HEK293 (cell line): ENCODE data around the gene SNCAIP.

Experiments
- CTCF ChIA-PET: fragments of 350-600 bp; formaldehyde crosslinking; extraction: SDS; loops from one replicate; lab custom pipeline; 2021; ENCODE audit warnings: antibody characterized with exemption; lab: Yijun Ruan, JAX
- POLR2A ChIA-PET: fragments of 300-600 bp; formaldehyde crosslinking; extraction: SDS; loops from one replicate; lab custom pipeline; 2020; ENCODE audit warnings: antibody characterized with exemption, inconsistent platforms; lab: Yijun Ruan, JAX
- H3K27ac ChIP-seq: fragments of 200-500 bp; sonication (Bioruptor generic); 2 replicates; pipeline ENCODE4 v1.5.1; 2014; ENCODE audit warnings: low read depth, low read length, control low read depth, inconsistent platforms; ENCODE audit errors: extremely low read depth
- H3K36me3 ChIP-seq, 2 experiments: fragments of 200-500 bp in 1 of 2; sonication (Bioruptor generic) in 1 of 2; 1 replicate in 1 of 2; 2 replicates in 1 of 2; pipeline ENCODE4 v1.5.1; 2014 to 2017; ENCODE audit warnings: inconsistent platforms in 2 of 2, low read length in 2 of 2; ENCODE audit not compliant: control insufficient read depth in 2 of 2, insufficient read depth in 1 of 2
- H3K4me1 ChIP-seq: fragments of 200-500 bp; sonication (Bioruptor generic); 2 replicates; pipeline ENCODE4 v1.5.1; 2014; ENCODE audit warnings: mild to moderate bottlenecking, low read length, inconsistent platforms; ENCODE audit not compliant: control insufficient read depth, insufficient read depth
- H3K4me3 ChIP-seq: 2 replicates; pipeline ENCODE4 v1.5.1; 2011; ENCODE audit warnings: low read depth, mild to moderate bottlenecking, control low read depth, low read length, moderate library complexity
- H3K9me3 ChIP-seq: fragments of 200-500 bp; sonication (Bioruptor generic); 2 replicates; pipeline ENCODE4 v1.5.1; 2014; ENCODE audit warnings: low read depth, low read length, inconsistent platforms; ENCODE audit not compliant: control insufficient read depth, insufficient read depth
- EGR2 ChIP-seq: fragments of 450-650 bp; formaldehyde crosslinking; IDR thresholded peaks from 2 replicates; pipeline ENCODE4 v1.5.1; 2016; ENCODE audit warnings: low read depth, missing biosample characterization, missing genetic modification characterization
- GLI2 ChIP-seq: fragments of 450-650 bp; formaldehyde crosslinking; IDR thresholded peaks from 2 replicates; pipeline ENCODE4; 2017; ENCODE audit warnings: missing biosample characterization, missing genetic modification characterization, low read depth, borderline replicate concordance
- GLIS1 ChIP-seq: fragments of 450-650 bp; formaldehyde crosslinking; IDR thresholded peaks from 2 replicates; pipeline ENCODE4 v1.5.1; 2016; ENCODE audit warnings: missing biosample characterization, missing genetic modification characterization
- GLIS2 ChIP-seq: fragments of 450-650 bp; formaldehyde crosslinking; IDR thresholded peaks from 2 replicates; pipeline ENCODE4 v1.5.1; 2016; ENCODE audit warnings: missing biosample characterization, missing genetic modification characterization
- HIC1 ChIP-seq: fragments of 450-650 bp; formaldehyde crosslinking; IDR thresholded peaks from 2 replicates; pipeline ENCODE4 v1.5.1; 2016; ENCODE audit warnings: missing biosample characterization, missing genetic modification characterization
- PATZ1 ChIP-seq: fragments of 450-650 bp; formaldehyde crosslinking; IDR thresholded peaks from 2 replicates; pipeline ENCODE4 v1.5.1; 2016; ENCODE audit warnings: missing biosample characterization, missing genetic modification characterization
- SP2 ChIP-seq: fragments of 450-650 bp; formaldehyde crosslinking; IDR thresholded peaks from 2 replicates; pipeline ENCODE4 v1.5.1; 2016; ENCODE audit warnings: missing biosample characterization, missing genetic modification characterization
- SP3 ChIP-seq: fragments of 450-650 bp; formaldehyde crosslinking; IDR thresholded peaks from 2 replicates; pipeline ENCODE4 v1.5.1; 2016; ENCODE audit warnings: missing biosample characterization, missing genetic modification characterization
- ZBTB10 ChIP-seq: fragments of 450-650 bp; formaldehyde crosslinking; IDR thresholded peaks from 2 replicates; pipeline ENCODE4 v1.5.1; 2016; ENCODE audit warnings: missing biosample characterization, missing genetic modification characterization
- ZBTB20 ChIP-seq: fragments of 450-650 bp; formaldehyde crosslinking; IDR thresholded peaks from 2 replicates; pipeline ENCODE4 v1.5.1; 2016; ENCODE audit warnings: missing biosample characterization, missing genetic modification characterization
- ZBTB48 ChIP-seq: fragments of 450-650 bp; formaldehyde crosslinking; IDR thresholded peaks from 2 replicates; pipeline ENCODE4 v1.5.1; 2016; ENCODE audit warnings: missing biosample characterization, missing genetic modification characterization
- ZEB2 ChIP-seq: fragments of 450-650 bp; formaldehyde crosslinking; IDR thresholded peaks from 2 replicates; pipeline ENCODE4 v1.5.1; 2016; ENCODE audit warnings: missing biosample characterization, missing genetic modification characterization
- ZFHX2 ChIP-seq: fragments of 450-650 bp; formaldehyde crosslinking; conservative IDR thresholded peaks from 2 replicates; pipeline ENCODE4 v1.5.1; 2016; ENCODE audit warnings: missing biosample characterization, missing genetic modification characterization
- ZFP69B ChIP-seq: fragments of 450-650 bp; formaldehyde crosslinking; IDR thresholded peaks from 2 replicates; pipeline ENCODE4 v1.5.1; 2016; ENCODE audit warnings: missing biosample characterization, missing genetic modification characterization
- ZIC2 ChIP-seq: fragments of 450-650 bp; formaldehyde crosslinking; IDR thresholded peaks from 2 replicates; pipeline ENCODE4 v1.5.1; 2016; ENCODE audit warnings: missing biosample characterization, missing genetic modification characterization
- ZNF341 ChIP-seq: fragments of 450-650 bp; formaldehyde crosslinking; IDR thresholded peaks from 2 replicates; pipeline ENCODE4; 2016; ENCODE audit warnings: low read depth, missing biosample characterization, missing genetic modification characterization
- ZNF394 ChIP-seq: fragments of 450-650 bp; formaldehyde crosslinking; IDR thresholded peaks from 2 replicates; pipeline ENCODE4 v1.5.1; 2016; ENCODE audit warnings: missing biosample characterization, missing genetic modification characterization, mild to moderate bottlenecking, moderate library complexity, borderline replicate concordance
- ZNF398 ChIP-seq: fragments of 450-650 bp; formaldehyde crosslinking; IDR thresholded peaks from 2 replicates; pipeline ENCODE4 v1.5.1; 2017; ENCODE audit warnings: missing biosample characterization, missing genetic modification characterization
- ZNF501 ChIP-seq: fragments of 450-650 bp; formaldehyde crosslinking; IDR thresholded peaks from 2 replicates; pipeline ENCODE4 v1.5.1; 2016; ENCODE audit warnings: missing biosample characterization, missing genetic modification characterization
- ZNF529 ChIP-seq: fragments of 450-650 bp; formaldehyde crosslinking; IDR thresholded peaks from 2 replicates; pipeline ENCODE4 v1.5.1; 2017; ENCODE audit warnings: missing genetic modification characterization, missing biosample characterization; ENCODE audit not compliant: insufficient replicate concordance
- ZNF624 ChIP-seq: fragments of 450-650 bp; formaldehyde crosslinking; IDR thresholded peaks from 2 replicates; pipeline ENCODE4 v1.5.1; 2017; ENCODE audit warnings: missing biosample characterization, missing genetic modification characterization
- ZNF707 ChIP-seq: fragments of 450-650 bp; formaldehyde crosslinking; IDR thresholded peaks from 2 replicates; pipeline ENCODE4 v1.5.1; 2016; ENCODE audit warnings: missing biosample characterization, missing genetic modification characterization
- ZSCAN30 ChIP-seq: fragments of 450-650 bp; IDR thresholded peaks from 2 replicates; pipeline ENCODE4 v1.5.1; 2018; ENCODE audit warnings: missing biosample characterization, mild to moderate bottlenecking, missing genetic modification characterization, moderate library complexity
- TF ChIP-seq, protein P1 (sequence below): fragments of 450-650 bp; formaldehyde crosslinking; IDR thresholded peaks from 2 replicates; pipeline ENCODE4 v1.5.1; 2016; ENCODE audit warnings: missing biosample characterization, missing genetic modification characterization

Gene SNCAIP

DNA sequence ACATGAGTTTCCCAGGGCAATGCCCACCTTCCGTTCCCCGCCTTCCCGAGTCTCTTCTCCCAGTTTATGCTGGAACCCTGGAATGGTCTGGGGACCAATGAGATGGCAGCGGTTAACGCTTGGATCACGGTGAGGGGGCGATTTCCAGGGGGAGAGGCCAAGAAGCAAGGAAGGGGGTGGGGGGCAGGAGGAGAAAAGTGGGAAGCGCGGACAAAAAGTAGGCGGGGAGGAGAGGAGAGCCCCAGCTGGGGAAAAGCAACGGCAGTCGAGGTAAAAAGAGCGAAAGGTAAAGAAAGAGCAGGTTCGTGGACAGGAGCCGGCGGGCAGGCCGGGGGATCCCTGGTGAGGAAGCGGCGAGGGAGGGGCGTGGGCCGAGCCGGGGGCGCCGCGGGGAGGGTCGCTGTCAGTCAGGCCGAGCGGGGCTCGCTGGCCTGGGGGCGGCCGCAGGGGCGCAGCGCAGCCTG is 508 bp upstream of the SNCAIP start:
- POLR2A ChIA-PET, result no interaction called here
- peaks cover 6% of the 10 kb centered on the region; the same call in 1 of the 2 replicates for H3K4me1 ChIP-seq
- CTCF ChIA-PET, result no interaction called here
- H3K27ac ChIP-seq, result peak overlapping the region; percentile 66; the same call in 1 of the 2 replicates
- H3K36me3 ChIP-seq, result no peaks in the 10 kb centered on the region
- H3K9me3 ChIP-seq, result no peaks in the 10 kb centered on the region
- peak overlapping the region; percentile 63 for H3K4me3 ChIP-seq
- TF ChIP-seq GLIS1 (tag by site-specific recombination) (peak; percentile 48; the same call in 1 of the 2 replicates), SP3 (peak; percentile 83), ZFP69B (0 out of 2 replicates have a peak, but pooled peaks have one; percentile 16), ZSCAN30 (tag by site-specific recombination) (no peak), GLIS2 (tag by site-specific recombination) (peak; percentile 80), ZBTB48 (tag by site-specific recombination) (peak; percentile 73; the same call in 1 of the 2 replicates), ZNF398 (tag by site-specific recombination) (peak; percentile 75), ZFHX2 (tag by site-specific recombination) (peak; percentile 94), ZNF501 (tag by site-specific recombination) (0 out of 2 replicates have a peak, but pooled peaks have one; percentile 28), ZNF394 (tag by site-specific recombination) (no peak), ZBTB10 (tag by site-specific recombination) (peak; percentile 42; the same call in 1 of the 2 replicates), ZEB2 (tag by site-specific recombination) (peak; percentile 35; the same call in 1 of the 2 replicates), HIC1 (tag by site-specific recombination) (no peak), GLI2 (tag by site-specific recombination) (no peak), ZNF624 (tag by site-specific recombination) (no peak), PATZ1 (tag by site-specific recombination) (peak; percentile 87), ZIC2 (tag by site-specific recombination) (peak; percentile 79), ZBTB20 (tag by site-specific recombination) (peak; percentile 88), ZNF707 (no peak), ZNF341 (tag by site-specific recombination) (peak; percentile 73), EGR2 (tag by site-specific recombination) (peak; percentile 94), SP2 (peak; percentile 77), ZNF529 (no peak)
- TF ChIP-seq, protein P1, sequence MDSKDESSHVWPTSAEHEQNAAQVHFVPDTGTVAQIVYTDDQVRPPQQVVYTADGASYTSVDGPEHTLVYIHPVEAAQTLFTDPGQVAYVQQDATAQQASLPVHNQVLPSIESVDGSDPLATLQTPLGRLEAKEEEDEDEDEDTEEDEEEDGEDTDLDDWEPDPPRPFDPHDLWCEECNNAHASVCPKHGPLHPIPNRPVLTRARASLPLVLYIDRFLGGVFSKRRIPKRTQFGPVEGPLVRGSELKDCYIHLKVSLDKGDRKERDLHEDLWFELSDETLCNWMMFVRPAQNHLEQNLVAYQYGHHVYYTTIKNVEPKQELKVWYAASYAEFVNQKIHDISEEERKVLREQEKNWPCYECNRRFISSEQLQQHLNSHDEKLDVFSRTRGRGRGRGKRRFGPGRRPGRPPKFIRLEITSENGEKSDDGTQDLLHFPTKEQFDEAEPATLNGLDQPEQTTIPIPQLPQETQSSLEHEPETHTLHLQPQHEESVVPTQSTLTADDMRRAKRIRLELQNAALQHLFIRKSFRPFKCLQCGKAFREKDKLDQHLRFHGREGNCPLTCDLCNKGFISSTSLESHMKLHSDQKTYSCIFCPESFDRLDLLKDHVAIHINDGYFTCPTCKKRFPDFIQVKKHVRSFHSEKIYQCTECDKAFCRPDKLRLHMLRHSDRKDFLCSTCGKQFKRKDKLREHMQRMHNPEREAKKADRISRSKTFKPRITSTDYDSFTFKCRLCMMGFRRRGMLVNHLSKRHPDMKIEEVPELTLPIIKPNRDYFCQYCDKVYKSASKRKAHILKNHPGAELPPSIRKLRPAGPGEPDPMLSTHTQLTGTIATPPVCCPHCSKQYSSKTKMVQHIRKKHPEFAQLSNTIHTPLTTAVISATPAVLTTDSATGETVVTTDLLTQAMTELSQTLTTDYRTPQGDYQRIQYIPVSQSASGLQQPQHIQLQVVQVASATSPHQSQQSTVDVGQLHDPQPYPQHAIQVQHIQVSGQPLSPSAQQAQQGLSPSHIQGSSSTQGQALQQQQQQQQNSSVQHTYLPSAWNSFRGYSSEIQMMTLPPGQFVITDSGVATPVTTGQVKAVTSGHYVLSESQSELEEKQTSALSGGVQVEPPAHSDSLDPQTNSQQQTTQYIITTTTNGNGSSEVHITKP (tag by site-specific recombination), result peak; percentile 84
